Cortex of kidney (tissue), 1 donor: Measurements from ENCODE around the gene UBL3.

ENCODE experiments used
- DNase-seq: peaks from one replicate; lab custom pipeline; 2025; lab: John Stamatoyannopoulos, UW

UBL3 gene

GRCh38 chr13:29850213-29850898 lies at the start of gene UBL3:
Gene UBL3, minus strand, starts transcription at chr13:29850617. Its CDS starts 1,079 bp downstream, at chr13:29849538.
- DNase-seq: peak; percentile 92

- no peak for DNase-seq
These were observed 46.7 kb upstream of the UBL3 start for GRCh38 chr13:29897102-29897501.

- no peak for DNase-seq
These were observed 43.0 kb upstream of the UBL3 start for GRCh38 chr13:29893438-29893837.

- no peak for DNase-seq
These were observed 41.7 kb upstream of the UBL3 start for GRCh38 chr13:29892151-29892550.

- no peak for DNase-seq
These were observed 38.7 kb upstream of the UBL3 start for GRCh38 chr13:29889111-29889510.

- no peak for DNase-seq
These were observed 37.9 kb upstream of the UBL3 start for GRCh38 chr13:29888306-29888705.

- no peak for DNase-seq
These were observed 37.3 kb upstream of the UBL3 start for GRCh38 chr13:29887686-29888085.

- DNase-seq: no peak
These were observed 36.7 kb upstream of the UBL3 start for GRCh38 chr13:29887030-29887557.

- DNase-seq: no peak
These were observed 36.0 kb upstream of the UBL3 start for GRCh38 chr13:29886446-29886845.

- DNase-seq: no peak
These were observed 35.6 kb upstream of the UBL3 start for GRCh38 chr13:29885989-29886388.

GRCh38 chr13:29884671-29885430 lies 34.4 kb upstream of the UBL3 start:
- no peak for DNase-seq

- DNase-seq: no peak
These were observed 33.6 kb upstream of the UBL3 start for GRCh38 chr13:29883941-29884518.

GRCh38 chr13:29882076-29882475 lies 31.7 kb upstream of the UBL3 start:
- DNase-seq: no peak

GRCh38 chr13:29878101-29878500 lies 27.7 kb upstream of the UBL3 start:
- no peak for DNase-seq

- DNase-seq: no peak
These were observed 27.1 kb upstream of the UBL3 start for GRCh38 chr13:29877456-29878078.

GRCh38 chr13:29875646-29876045 lies 25.2 kb upstream of the UBL3 start:
- DNase-seq: no peak

GRCh38 chr13:29868581-29868980 lies 18.2 kb upstream of the UBL3 start:
- DNase-seq: no peak

GRCh38 chr13:29865934-29866333 lies 15.5 kb upstream of the UBL3 start:
- DNase-seq: no peak

GRCh38 chr13:29861694-29862110 lies 11.3 kb upstream of the UBL3 start:
- DNase-seq: no peak

- DNase-seq: no peak
These were observed 9.6 kb upstream of the UBL3 start for GRCh38 chr13:29859971-29860370.

GRCh38 chr13:29858667-29859066 lies 8.2 kb upstream of the UBL3 start:
- no peak for DNase-seq

GRCh38 chr13:29858231-29858630 lies 7.8 kb upstream of the UBL3 start:
- DNase-seq: no peak
